NOMO-1 treated with DMSO at 0.1 percent for 48 hours (cell line): Measurements from ENCODE around the gene FNDC3B.

Source experiments
- DNase-seq: peaks from one replicate; lab custom pipeline; 2025; ENCODE audit not compliant: unreplicated experiment; lab: John Stamatoyannopoulos, UW

The FNDC3B gene

DNA sequence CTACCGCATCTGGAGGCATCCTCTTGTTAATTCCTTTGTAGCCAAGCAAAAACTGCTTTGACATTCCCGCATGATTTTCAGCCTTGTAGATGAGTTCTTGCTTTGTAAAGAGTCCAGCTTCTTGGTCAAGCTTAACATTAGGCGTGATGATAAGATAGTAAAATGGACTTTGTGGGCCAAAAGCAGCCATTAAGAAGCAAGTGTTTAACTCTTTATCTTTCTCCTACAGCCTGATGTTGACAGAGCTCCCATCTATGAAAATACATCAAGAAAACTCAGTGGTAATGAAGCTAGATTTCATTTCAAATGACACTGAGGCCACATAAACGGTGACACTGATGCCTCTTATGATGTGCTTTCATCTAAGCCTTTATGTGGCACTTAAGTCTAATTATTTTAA is 33.2 kb downstream of the FNDC3B start:
- no peak for DNase-seq

DNA sequence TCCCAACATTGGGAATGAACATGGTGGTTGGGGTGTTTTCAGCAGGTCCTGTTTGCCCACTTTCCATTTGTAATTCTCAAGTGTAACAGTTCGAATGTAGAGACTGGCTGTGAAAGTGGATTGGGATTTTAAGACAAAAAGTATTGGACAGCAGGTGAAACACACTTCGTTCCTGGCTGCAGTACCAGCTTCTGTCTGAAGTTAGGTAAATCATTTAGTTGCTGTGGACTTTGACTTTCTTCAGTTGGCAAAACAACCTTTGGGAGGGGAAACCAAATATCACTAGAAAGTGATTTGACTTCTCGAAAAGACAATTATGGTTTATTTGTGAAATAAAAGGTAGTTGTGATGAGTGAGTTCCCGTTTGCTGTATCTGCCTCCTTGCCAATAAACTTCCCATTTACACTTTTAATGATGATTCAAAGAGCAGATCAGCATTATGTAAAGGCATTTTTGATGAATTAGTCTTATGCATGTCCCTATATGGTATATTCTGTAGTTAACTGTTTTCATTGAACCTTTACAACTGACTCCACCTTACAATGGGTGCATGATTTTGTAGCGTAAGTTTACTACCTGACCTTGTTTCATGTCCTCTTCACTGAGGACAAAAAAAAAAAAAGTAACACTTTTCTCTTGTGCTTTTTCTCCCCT is 34.0 kb downstream of the FNDC3B start:
- peak; percentile 66 for DNase-seq

GRCh38 chr3:172074032-172074431 is 34.7 kb downstream of the FNDC3B start:
- DNase-seq: peak; percentile 69

DNA sequence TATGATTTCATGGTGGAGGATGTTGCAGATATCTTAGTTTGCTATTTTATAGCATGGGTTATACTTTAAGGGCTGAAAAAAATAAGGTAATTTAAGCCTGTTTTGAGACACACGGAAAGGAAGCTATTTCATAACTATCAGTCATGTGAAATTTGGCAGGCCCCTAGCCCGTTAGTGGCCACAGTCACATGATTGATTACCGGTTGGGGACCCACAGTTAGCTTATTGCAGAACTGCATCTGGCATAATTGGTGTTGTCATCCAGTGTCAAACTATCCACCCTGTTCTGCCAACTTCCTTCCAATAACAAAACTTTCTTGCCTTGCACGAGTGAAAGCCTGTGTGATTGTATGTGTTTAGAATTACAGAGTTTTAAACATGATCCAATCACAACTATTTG is 35.2 kb downstream of the FNDC3B start:
- DNase-seq: peak; percentile 100

GRCh38 chr3:172076212-172076611 is 36.8 kb downstream of the FNDC3B start:
- DNase-seq: no peak

DNA sequence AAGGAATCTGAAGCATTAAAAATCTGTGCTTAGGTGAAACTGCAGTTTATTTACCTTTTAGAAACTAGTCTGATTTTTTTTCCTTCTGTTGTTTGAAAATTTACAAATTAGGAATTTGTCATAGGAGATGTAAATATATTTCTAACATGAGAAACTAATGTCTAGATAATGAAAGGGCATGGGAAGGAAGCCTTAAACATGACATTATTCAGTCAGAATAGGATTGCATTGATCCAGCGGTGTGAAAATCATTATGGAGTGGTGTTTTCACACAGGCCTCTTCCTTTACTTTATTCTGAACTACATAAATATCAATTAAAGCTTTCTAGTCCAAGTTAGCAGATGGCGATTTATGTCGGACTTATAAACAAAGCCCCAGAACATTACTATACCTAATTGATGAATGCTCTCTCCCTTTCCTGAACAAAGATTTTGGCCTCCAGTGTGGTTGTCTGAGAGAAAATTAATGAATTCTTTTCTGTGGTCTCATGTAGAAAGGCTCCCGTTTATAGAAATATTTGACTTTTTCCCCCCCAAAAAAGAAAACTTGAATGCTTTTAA is 37.9 kb downstream of the FNDC3B start:
- DNase-seq: no peak

DNA sequence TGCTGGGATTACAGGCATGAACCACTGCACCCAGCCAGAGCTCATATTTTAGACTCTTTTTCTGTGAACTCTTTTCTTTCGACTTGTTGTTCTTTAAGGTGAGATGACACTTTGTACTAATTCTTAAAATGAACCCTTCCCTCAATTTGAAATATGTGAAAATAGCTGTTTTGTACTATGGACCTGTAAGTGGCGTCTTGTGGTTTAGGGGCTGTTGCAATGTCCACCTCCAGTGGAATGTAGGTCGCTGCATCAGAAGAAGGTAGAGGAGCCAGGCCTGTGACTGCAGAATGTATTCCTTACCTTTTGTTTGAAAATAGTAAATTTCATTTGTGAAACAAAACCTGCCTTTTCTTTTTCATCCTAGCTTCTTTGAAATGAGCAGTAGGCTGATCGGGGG is 38.9 kb downstream of the FNDC3B start:
- no peak for DNase-seq

GRCh38 chr3:172078721-172079120 is 39.3 kb downstream of the FNDC3B start:
- DNase-seq: no peak

DNA sequence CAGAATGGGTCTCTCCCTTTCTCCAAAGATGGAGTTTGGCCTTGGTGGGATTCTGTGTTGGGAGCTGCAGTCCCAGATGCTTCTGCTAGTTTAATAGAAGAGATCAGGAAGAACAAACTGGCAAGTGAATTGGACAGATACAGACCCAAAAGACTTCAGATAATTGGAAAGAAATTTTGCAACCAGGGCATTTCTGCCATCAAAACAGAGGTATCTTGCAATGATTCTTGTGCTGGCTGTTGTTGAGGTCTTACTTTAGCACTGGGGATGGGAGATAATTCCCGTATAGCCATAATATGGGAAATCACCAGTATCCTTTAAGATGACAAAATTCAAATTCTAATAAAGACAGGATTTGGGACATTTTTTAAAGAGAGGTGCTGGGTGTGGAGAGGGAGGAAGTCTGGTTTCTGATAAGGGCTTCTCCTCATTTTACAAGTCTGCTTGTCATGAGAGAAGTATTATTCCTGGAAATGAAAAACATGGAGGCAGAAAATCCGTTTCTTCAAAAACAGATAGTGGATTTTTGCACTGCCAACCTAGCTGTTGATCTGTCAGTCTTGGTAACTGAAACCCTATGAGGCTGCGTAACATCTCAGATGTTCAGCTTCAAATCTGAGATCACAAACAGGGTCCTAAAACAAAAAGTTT is 40.1 kb downstream of the FNDC3B start:
- DNase-seq: no peak

DNA sequence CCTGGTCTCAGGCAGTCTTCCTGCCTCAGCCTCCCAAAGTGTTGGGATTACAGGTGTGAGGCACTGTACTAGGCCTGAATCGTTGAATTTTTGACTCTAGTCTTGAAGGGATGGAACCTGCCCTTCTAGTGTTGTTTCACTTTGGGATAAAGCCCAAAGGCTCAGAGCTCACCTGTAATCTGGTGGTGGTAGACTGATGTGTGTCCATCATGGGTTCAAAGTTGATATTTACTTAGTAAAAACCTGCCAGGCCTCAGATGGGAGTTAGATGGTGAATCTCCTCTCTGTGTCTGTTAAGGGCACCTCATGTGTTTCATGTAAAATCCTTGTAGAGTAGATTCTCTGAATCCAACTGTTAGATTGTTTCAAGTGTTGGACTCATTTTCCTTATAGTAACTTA is 41.1 kb downstream of the FNDC3B start:
- no peak for DNase-seq

DNA sequence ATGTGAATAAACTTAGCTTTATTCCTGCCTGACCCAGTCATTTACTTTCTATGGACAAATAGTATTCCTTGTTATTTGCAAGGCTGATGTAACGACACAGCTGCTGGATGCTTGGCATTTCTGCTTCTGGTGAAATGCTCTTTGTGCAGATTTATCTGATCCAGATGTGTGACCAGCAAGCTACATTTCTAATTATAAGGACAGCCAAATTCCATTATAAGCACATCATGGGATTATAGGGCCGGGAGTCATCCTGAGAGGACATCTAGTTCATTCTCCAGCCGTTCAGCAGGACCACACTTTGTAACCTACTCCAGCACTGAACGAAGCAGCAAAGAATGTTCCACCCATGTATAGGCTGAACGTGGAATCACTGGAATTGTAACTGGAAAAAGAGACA is 42.9 kb downstream of the FNDC3B start:
- DNase-seq: no peak

DNA sequence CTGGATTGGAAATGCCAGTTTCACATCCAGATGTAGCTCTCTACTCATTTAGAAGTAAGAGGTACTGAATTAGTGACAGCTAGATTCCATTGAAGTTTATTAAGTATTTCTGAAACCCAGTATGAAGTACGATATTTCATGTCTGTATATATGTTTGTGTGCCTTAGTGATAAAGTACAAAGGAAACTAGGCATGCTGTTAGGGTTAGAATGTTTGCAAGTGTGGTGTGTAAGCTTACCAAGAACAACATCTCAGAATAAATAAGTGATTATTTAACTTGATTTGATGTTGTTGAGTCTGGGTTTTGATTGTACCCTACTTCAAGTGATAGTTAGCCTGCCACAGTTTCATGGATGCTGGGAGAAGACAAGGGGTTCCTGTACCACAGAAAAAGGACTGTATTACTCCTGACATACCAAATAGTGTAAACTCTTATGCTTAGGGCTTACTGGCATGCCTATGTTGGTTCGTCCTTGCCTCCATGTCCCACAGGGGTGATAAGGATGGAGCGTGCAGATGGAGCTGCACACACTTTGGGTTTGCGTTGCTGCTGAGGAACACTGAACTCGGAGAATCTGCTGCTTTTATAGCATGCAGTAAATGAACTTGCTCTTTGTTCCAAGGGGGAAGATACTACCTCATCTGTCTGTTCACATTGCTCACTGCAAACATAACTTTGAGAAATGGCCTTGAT is 43.6 kb downstream of the FNDC3B start:
- DNase-seq: no peak

DNA sequence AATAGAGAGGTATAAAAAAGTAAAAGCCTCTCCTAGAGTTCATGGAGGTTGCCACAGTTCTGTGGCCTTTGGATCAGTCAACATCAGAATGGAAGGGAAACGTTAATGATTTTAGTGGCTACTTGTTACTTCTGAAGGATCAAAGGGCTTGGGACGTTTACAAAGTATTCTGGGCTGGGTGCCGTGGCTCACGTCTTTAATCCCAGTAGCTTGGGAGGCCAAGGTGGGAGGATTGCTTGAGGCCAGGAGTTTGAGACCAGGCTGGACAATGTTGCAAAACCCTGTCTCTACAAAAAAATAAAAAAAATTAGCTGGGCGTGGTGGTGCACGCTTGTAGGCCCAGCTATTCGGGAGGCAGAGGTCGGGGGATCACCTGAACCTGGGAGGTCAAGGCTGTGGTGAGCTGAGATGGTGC is 44.6 kb downstream of the FNDC3B start:
- DNase-seq: no peak

DNA sequence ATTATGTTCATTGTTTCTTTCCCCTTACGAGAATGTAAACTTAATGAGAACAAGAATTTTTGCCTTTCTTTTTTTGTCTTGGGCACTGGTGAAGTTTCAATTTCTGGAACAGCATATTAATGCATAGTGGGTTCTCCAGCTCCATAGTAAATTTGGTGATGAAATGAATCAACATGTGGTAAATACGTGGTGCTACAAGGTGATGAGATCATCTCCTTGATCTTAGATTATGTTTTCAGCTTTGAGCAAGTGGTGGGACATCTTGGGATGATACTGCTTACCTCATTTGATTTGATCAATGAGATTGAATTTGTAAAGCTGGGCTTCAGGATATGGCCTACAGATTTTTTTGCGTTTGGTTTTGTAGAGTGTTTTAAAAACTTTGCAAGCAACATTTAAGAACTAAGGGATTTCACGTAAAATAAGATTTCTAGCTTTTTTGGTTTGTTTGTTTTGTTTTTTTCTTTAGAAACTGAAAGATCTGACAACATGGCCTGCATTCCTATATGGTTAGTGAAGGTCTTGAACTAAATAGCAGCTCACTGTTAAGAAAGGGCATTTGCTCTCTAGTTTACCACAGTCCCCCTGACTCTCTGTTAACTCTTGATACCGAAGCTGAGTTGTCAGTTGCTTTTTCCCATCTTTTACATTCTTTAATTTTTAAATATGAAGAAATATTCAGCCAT is 45.6 kb downstream of the FNDC3B start:
- no peak for DNase-seq

DNA sequence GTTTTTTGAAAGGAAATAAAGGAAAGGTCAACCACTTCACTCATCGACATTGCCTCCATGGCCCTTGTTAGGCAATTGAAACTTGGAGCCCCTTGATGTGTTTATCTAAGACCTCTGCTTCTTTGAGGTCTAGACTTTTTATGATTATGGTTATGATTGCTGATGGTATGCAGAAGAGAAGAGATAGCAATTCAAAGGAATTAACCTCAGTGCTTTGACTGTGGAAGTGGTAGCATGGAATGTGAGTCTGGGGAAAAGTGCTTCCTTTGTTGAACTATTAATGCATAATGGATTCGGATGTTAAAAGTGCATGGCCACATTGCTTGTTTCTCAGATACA is 46.1 kb downstream of the FNDC3B start:
- no peak for DNase-seq

- DNase-seq: no peak
These were observed 46.7 kb downstream of the FNDC3B start for GRCh38 chr3:172086071-172086470.

DNA sequence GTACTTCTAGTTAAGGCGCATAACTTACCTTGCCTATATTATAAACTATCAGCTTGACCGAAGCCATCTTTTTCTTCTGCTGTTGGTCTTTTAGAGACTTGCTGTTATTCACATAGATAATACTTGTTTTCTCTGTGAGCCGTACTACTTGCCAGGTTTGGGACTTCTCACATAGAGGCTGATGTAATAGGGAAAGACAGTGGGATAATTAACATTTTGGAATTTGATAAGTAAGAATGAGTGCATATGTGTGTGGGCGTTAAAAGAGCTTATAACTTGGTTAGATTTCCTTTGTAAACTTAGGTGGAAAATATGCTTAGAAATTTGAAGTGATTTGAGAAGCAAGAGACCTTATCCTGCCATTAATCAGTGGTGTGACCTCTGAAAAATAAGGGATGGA is 47.8 kb downstream of the FNDC3B start:
- no peak for DNase-seq

- no peak for DNase-seq
These were observed 48.5 kb downstream of the FNDC3B start for GRCh38 chr3:172087602-172088580.

GRCh38 chr3:172089250-172089649 is 49.9 kb downstream of the FNDC3B start:
- DNase-seq: no peak

DNA sequence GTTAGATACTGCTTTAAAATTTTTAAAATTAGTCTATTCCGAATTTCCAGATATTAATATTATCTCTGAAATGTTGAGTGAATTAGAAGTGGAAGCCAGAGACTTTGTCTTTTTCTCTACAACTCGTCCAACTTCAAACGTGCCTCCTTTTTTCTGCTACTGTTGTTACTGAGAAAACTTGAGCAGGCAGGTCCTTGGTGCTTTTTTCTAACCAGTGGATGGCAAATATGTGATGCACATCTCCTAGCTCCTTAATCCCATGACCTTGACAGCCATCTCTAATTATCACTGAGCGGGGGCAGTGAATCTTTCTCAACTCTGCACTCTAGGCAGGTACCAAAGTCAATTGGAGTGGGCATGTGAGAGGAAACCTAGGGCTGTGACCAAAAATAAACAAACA is 50.7 kb downstream of the FNDC3B start:
- no peak for DNase-seq
